NCI-H1417 treated with DMSO at 0.1 percent for 48 hours (cell line): Measurements from ENCODE around the gene SERINC2.
"Not testable (repeated sequence)": the region's sequence is repeated elsewhere in the genome, so short reads cannot be mapped to it uniquely, and the experiment has no call there.

Source experiments
- DNase-seq: peaks from one replicate; lab custom pipeline; 2025; lab: John Stamatoyannopoulos, UW

Gene SERINC2

DNA sequence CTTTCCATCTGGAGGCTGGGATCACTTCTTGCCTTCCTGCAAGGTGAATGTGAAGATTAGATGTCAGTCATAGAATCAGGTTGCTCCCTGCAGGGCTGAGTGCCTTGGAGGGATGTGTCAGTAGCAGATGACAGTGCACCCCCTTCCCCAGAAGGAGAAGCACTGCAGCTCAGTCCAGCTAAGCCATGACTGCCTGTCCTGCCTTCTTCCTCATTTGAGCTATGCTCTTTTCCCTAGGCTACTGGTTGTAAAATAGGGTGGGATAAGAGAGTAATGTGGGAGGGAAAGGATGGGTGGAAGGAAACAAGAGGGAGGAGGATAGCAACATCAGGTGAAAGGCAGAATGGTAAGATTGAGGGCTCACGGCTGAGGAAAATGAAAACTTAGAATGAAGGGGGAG is 29.0 kb upstream of the SERINC2 start:
- no peak for DNase-seq

DNA sequence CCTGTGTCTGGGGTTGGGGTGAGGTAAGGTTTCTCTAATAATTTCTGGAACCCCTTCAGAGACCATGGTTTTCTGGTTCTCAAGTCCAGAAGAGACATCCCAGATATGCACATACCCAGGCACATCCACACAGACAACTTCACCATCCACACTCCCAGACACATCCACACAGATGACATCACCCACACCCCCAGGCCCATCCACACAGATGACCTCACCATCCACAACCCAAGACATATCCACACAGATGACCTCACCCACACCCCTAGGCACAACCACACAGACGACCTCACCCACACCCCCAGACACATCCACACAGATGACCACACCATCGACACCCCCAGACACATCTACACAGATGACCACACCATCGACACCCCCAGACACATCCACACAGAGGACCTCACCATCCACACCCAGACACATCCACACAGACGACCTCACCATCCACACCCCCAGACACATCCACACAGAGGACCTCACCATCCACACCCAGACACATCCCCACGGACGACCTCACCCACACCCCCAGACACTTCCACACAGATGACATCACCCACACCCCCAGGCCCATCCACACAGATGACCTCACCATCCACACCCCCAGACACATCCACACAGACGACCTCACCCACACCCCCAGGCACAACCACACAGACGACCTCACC is 26.3 kb upstream of the SERINC2 start:
- DNase-seq: not testable (repeated sequence)

DNA sequence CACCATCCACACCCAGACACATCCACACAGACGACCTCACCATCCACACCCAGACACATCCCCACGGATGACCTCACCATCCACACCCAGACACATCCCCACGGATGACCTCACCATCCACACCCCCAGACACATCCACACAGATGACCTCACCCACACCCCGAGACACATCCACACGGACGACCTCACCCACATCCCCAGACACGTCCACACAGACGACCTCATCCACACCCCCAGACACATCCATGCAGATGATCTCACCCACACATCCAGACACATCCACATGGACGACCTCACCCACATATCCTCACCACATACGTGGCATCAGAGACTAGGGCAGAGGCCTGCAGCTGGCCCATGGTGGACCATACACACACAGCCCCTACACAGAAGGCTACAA is 25.4 kb upstream of the SERINC2 start:
- no peak for DNase-seq

DNA sequence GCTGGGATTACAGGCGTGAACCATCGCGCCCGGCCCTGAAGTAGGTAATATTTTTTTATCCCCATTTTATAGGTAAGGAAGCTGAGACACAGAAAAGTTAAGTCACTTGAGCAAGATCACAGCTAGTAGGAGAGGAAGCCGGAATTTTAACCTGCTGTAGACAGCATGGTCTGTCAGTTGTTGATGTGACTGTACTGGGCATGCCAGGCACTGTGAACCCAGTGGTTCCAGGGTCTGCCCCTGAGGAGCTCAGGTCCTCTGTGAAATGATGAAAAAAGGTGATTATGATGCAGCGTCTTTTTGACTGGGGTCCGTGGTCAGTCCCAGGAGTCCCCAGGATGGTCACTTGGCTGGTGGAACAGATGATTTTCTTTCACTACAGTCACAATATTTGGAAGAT is 23.4 kb upstream of the SERINC2 start:
- DNase-seq: no peak

DNA sequence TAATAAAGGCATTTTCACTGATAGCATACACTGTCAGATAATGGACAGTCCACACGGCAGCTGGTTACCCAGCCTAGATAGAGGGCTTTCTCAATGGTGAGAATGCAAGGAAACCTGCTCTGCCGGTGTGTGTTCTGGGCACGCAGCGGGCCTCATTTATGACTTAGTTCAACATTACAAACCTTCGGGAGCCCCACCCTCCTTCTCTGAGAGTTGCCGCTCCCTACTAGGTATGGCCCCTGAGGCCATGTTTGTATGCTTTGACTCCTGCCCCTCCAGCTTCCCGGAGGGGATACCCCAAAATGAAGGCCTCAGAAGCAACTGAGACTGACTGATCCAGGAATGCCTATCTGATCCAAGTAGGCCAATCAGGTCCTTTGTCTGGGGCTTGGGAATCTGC is 22.9 kb upstream of the SERINC2 start:
- DNase-seq: no peak

DNA sequence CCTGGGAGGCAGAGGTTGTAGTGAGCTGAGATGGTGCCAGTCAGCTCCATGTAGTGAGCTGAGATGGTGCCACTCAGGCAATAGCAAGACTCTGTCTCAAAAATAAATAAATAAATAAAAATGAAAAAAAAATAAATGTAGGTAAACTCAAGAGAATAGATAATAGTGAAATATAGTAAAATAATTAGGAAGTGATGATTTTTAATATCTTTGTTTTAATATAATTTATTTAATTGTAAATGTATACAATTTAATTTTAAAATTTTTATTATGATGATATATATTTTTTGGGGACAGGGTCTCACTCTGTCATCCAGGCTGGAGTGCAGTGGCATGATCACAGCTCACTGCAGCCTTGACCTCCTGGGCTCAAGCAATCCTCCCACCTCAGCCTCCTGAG is 19.6 kb upstream of the SERINC2 start:
- DNase-seq: no peak

DNA sequence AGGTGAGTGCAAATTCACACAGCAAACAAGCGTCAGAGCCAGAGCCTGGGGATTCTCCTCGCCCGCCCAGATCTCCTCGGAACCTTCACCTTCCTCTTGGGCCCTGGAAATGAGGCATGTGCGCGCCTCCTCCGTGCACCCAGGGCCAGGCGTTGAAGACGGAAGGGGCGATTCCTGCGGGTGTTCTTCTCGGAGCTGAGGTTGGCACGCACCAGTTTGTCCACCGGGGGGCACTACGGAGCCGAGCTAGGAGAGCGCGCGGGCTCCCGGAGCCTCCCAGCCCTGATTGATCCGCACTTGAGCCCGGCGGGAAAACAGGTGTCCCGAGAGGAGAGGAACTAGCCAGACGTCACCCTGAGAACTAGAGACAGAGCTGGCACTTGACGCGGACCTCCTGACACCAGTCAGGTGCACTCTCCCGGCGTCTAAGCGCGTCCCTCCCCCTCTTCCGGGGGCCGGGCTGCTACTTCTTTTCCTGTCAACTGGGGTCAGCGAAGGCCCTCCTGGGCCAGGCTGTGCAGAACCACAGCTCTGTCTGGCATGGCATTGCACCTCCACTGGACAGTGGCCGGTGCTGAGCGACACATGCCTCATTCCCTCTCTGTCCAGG is 18.3 kb upstream of the SERINC2 start:
- DNase-seq: peak; percentile 39

DNA sequence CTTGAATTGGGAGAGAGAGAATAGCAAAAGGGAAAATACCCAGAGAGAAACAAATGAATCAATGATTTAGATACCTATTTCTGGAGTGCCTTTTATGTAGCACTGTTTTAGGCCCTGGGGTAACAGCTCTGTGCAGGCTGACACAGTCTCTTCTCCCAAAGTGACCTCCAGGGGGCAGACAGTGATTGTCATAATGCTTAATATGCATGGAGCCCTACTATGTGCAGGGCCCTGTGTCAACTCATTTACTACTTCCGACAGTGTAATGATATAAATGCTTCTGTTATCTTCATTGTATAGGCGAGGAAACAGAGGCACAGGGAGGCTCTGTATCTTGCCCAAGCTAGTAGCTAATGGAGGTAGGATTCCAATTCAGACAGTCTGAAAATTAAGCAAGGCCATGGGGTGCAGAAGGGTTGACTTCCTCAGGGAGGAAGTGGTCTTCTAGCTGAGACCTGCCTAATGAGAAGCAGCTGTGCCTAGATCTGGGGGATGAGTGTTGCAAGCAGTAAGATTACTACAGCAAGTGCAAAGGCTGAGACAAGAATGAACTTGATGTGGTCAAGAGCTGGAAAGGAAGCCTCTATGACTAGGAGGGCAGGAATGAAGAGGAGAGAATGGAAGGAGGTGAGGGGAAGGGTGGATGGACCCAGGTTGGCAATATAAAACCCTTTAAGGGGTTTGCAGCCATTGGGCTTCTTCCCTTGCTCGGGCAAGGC is 16.2 kb upstream of the SERINC2 start:
- DNase-seq: no peak

DNA sequence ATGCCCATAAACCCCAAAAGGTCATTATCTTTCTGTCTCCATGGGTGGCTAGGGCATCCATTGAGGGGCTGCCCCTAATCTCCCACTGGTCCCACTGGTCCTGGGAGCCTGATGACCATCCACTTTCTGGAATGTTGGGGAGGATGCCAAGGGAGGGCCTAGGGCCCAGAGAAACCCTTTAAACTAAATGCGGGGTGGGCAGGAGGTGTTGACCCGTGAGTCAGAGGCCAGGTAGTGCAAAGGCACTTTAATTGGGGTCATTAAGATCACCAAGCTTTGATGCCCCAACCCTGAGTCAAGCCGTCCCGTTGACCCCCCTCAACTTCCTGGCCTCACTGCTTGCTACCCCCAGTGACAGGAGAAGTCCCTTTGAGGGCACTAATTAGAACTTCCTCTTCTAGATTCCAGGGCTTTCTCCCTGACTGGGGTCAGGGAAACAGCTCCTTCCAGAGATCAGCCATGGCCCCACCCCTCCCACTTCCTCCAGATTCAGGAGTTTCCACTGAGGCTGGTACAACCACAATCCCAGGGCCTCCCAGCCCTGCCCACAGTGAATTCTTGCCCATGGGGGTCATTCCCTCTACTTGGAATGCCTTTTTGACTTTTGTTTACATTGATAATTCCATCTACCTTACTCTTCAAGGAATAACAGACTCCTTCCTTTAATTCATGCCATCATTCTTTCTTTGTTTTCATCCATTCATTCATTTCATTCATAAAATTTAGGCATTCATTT is 15.5 kb upstream of the SERINC2 start:
- no peak for DNase-seq

DNA sequence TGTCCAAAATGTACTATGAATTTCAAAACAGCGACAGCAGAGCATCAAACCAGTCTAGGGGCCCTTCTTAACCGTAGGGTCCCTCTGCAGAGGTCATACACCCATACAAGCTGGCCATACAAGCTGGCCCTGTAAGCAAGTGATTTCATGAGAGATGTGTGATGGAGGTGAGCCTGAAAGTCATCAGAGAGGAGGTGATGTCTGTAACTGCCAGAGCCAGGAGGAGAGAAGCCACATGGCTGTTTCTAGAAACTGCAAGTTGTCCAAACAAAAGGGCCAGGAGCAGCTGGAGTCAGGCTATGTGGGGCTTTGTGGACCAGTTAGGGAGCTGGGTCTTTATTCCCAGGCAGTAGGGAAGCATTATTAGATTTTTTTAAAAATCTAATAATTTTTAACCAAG is 14.8 kb upstream of the SERINC2 start:
- DNase-seq: no peak

DNA sequence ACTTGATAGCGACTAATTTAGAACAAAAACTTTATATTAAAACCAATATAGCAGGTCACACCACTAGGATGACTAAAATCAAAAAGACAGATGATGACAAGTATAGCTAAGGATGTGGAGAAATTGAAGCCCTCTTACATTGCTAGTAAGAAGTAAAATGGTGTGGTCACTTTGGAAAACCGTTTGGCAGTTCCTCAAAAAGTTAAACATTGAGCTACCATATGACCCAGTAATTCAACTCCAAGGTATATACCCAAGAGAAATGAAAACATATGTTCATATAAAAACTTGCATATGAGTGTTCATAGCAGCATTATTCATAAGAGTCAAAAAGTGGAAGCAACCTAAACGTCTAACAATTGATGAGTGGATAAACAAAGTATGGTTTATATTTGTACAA is 13.0 kb upstream of the SERINC2 start:
- no peak for DNase-seq

DNA sequence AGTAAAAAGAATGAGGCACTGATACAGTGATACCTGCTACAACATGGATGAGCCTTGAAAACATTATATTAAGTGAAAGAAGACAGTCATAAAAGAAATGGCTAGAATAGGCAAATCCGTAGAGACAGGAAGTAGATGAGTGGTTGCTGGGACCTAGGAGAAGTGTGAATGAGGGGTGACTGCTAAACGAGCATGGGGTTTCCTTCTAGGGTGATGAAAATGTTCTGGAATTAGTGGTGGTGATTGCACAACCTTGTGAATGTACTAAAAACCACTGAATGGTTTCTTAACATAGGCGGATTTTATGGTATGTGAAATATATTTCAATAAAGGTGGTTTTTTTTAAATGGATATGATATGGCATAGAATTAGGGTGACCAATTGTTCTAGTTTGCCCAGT is 12.6 kb upstream of the SERINC2 start:
- DNase-seq: no peak

DNA sequence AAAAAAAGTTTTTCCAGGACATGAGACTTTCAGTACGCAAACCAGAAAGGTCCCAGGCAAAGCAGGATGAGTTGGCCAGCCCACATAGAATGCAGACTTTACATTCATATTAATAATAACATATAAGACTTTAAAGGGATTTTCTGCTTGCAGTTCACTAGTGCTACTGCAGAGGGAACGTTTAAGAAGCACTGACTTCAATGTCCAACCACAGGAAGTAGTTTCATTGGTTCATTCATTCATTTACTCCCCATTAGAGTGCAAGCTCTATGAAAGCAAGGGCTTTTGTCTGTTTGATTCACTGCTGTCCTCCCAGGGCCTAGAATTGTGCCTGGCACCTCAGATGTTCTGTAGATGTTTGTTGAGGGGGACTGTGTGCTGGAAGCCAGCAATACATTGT is 11.8 kb upstream of the SERINC2 start:
- no peak for DNase-seq

DNA sequence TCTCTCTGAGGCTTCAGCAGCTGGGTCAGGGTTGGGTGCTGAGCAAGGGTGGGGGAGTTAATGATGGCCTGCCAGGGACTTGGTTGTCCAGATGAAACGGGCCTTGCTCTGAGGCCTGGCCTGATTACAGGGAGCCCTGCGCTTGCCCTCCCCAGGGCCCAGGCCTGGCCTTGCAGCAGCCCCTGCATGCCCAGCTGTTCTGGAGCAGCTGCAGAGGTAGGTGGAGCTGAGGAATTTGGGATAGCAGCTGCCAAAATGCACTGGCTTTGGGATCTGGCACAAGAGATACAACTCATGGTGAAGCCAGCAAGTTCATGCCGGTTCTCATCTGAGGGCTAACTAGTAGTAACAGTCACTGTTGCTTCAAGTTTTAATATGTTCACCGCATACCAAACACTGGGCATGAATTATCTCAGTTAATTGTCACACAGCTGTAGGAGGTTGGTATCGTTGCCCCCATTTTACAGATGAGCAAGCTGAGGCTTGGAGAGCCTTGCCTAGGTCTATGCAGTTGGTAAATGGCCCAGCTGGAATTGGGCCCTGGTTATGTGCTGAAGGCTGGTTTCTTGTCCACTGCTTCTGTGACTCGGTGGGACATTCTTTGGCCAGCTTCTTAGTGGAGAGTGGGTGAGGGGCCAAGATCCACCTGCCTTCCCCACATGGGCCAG is 7.3 kb upstream of the SERINC2 start:
- no peak for DNase-seq

DNA sequence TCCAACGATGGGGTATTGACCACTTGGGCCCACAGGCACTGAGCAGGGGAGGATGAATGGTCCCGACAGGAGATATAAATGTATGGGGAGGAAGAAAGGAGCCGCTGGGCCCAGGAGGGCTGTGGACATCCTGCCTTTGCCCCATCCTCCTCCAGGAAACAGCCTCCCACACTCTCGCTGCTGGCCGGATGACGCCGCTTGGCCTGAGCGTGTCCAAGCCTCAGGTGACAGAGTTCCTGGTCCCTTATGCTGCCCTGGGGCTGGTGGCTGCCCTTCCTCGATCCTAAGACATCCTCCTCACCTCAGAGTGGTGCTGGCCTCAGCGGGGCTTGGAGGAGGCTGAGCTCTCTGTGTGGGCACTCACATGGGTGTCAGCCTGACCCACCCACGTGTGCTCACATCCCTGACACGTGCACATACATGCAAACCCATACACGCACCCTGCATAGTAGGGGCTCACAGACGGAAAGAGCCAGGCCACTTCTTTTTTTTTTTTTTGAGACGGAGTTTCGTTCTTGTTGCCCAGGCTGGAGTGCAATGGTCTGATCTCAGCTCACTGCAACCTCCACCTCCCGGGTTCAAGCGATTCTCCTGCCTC is 5.9 kb upstream of the SERINC2 start:
- DNase-seq: no peak

DNA sequence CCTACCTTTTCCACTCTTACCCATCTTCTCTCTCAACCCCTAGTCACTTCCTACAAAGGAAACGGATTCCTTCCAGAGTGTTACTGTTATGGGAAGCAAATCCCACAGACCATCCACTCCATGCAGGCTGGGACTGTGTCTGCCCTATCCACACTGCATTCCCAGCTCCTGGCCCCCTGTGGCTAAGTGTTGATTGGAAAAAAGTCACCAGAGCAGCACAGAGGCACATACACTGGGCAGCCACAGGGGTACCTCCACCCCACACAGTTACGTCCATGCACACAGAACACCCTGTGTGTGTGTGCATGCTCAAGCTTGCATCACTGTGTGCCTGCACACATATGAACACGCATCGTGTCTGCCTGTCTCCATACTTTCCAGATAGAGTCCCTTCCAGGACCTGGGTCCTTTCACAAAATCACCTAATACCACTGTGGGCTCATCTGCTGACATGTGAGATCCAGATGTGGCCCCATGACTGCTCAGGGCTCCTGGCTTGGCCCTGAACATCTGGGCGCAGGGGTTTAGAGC is 4.2 kb upstream of the SERINC2 start:
- no peak for DNase-seq

DNA sequence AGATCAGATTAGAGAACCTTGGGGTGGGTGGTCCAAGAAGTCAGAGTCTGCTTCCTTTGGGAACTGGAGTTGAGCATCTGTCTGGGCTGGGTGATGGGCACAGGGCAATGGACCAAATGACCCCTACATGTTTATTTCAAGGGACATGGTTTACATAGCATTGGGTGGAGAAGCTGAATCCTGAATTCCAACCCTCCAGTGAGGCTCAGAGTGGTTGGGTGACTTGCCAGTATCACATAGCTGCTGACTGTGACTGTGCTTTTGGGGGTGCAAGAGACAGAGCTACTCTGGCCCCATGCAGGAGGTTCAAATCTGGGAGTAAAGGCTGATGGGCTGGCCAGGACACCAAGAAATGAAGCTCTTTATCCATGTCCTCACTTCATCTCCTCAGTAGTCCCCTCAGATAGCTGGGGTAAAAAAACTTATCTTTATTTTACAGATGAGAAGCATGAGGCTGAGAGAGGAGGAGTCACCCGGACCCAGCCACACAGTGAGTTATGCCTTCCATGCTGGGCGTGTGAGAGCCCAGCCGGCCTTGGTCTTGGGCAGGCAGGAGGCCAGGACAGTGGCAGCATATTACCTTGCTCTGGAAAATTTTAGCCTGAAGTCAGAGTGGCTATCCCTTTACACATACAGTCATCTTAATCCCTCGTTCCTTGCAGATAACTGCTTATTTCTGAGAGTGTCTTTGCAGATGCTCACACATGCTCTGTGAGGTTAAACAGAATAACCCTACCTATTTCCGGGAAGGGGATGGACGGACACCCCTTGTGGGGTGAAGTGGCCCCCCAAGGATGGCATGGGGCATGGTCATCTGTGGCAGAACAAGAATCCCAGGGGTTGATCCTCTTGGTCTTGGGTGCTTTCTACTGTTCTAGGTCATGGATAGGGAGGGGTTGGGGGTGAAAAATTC is 2.8 kb upstream of the SERINC2 start:
- no peak for DNase-seq

DNA sequence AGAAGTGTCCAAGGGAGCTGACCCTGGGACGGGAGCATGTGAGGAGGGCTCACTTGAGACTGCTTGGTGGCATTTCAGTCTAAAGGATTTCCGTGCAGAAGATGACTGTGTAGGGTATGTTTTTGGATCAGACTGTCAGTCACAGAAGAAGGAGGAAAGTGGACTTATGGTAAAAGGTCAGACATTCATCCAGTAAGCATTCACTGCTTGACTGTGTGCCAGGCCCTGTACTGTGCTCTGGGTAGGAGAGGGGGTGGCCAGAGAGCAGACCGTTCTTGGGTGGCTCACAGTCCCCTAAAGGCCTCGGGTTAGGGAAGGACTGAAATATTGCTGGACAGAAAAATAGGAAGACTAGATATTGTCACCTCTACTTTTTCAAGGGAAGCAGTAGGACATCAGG is 2.1 kb upstream of the SERINC2 start:
- no peak for DNase-seq

DNA sequence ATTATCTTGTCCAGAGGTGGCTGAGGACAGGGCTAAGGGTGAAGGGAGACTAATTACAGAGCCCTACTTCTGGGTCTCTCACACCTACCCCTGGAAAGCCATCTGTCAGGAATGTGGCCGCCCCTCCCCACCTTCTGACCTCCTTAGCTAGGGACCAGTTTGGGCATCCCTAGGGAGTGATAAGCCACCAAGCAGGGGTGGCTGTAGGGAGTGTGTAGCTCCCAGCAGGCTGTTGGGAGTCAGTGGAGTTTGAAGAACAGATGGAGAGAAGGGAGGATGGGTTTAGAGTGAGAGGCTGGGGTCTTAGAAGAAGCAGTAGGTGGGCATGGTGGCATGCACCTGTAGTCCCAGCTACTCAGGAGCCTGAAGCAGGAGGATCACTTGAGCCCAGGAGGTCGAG is 808 bp upstream of the SERINC2 start:
- no peak for DNase-seq

DNA sequence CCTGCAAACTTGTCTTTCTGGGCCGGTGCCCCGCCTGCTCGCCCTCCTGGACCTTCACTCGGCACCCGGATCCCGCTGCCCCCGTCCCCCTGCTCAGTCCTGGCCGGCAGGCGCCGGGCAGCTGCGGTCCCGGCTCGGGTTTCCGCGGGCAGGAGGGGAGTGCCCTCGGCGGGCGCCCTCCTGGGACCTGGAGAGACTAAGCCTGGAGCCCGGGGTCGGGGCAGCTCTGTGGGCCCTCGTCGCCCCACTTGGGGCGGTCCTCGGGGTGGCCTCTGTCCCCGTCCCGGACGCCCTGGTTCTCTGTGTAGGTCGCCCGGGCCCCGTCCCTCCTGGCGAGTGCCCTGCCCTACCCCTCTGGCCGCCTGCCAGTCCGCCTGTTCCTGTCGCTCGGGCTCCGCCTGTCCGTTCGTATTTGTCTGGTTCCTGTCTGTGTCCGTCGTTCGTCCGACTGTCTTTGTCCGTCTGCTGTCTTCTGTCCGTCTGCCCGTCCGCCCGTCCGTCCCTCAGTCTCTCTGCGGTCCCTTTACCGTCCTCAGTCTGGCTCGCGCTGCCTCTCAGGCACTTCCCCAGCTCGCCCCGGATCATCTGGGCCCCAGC is 490 bp downstream of the SERINC2 start:
- no peak for DNase-seq
